PC-3 (cell line): ENCODE measurements around the gene SEZ6L2.

Source experiments
- EZH2 ChIP-seq: fragments of 300-600 bp; sonication (generic); IDR thresholded peaks from one replicate; pipeline ENCODE4 v1.6.1; 2017; ENCODE audit warnings: antibody characterized with exemption, mild to moderate bottlenecking, low read length; ENCODE audit not compliant: unreplicated experiment
- EZH2phosphoT487 ChIP-seq: fragments of 300-600 bp; sonication (generic); IDR thresholded peaks from 2 replicates; pipeline ENCODE4 v1.6.1; 2018; ENCODE audit warnings: mild to moderate bottlenecking, antibody characterized with exemption, low read length, borderline replicate concordance
- TF ChIP-seq, protein P1 (sequence below): fragments of 300-600 bp; sonication (generic); conservative IDR thresholded peaks from 2 replicates; pipeline ENCODE4 v1.5.1; 2017; ENCODE audit warnings: antibody characterized with exemption, low read depth, mild to moderate bottlenecking, low read length

DNA sequence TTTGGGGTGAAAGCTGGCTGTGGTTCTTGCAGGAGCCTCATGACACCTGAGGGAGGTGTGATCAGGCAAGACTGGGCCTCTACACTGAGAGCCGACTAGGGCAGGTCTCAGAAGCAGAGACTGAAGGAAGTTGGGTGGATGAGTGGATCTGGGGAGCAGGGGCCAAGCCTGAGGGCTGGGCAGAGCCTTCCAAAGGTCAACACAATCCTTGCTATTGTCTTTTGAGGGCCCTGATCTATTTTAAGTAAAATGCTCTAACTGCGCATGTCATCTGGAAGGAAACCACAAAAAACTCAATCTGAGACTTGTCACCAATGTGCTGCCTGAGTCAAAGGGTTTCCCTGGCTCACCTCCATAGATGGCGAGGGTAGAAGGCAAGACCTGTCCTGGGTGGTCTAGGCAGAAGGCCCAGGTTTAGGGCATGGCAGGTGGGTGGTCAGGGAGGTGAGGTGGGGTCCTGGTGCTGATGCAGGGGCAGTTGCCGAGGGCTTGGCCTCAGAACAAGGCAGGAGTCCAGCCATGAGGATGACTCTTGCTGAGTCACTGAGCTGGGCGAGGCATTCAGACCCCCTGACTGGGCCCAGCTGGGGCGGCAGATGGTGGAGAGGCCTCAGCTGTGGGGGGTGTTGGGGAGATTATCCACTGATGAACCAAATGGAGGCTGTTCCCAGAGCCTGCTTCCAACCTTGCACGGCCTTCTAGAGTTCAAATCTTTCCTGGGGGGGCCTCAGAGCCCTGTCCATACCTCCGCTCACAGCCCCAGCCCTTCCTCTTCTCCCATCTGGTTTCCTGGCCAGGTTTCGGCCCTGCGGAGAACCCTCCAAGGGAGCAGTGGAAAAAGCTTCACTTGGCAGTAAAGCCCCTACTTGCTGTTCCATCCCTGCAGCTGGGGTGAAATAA is 74.0 kb downstream of the SEZ6L2 start:
- TF ChIP-seq, protein P1, sequence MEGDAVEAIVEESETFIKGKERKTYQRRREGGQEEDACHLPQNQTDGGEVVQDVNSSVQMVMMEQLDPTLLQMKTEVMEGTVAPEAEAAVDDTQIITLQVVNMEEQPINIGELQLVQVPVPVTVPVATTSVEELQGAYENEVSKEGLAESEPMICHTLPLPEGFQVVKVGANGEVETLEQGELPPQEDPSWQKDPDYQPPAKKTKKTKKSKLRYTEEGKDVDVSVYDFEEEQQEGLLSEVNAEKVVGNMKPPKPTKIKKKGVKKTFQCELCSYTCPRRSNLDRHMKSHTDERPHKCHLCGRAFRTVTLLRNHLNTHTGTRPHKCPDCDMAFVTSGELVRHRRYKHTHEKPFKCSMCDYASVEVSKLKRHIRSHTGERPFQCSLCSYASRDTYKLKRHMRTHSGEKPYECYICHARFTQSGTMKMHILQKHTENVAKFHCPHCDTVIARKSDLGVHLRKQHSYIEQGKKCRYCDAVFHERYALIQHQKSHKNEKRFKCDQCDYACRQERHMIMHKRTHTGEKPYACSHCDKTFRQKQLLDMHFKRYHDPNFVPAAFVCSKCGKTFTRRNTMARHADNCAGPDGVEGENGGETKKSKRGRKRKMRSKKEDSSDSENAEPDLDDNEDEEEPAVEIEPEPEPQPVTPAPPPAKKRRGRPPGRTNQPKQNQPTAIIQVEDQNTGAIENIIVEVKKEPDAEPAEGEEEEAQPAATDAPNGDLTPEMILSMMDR: no peak
- TF ChIP-seq EZH2 (no peak), EZH2phosphoT487 (no peak)
